ENCODE results near the gene CYP3A5. TPM values are rescaled to one million over a fixed set of nuclear protein-coding genes. Genes with fewer than 3 reads are reported as not detected.
A peak's percentile ranks its signal among the peaks of the same experiment; 100 is the strongest.

CYP3A5 gene
- total RNA-seq, 1 donor from 2014 or later: 3.7 TPM

DNA sequence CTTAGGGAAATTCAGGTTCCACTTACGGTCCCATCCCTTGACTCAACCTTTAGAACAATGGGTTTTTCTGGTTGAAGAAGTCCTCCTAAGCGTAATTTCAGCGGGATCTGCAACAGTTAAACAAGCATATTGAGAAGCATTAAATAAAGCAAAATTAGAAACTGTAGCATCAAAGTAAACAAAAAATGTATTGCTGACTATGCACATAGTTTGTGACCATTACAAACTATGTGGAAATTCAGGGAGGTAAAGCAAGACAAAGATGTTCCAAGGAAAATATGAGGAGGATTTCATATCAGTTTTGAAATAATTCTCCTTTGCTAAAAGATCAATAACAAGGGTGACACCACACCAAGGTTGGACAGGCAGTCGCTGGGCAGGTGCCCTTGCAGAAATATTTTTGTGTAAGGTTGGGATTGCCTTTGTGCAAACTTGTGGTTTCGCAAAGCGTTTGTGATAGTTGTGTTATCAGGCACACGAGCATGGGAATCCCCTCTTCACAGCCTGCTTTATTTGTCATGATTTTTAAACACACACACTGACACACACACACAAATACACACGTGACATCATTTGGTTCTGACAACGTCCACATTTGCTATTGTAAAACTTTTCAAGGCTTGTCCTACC is 5.4 kb upstream of the CYP3A5 start:
- no peak for DNase-seq (ENCODE audit: low read depth)
- FAIRE-seq: no peak
- Histone ChIP-seq H3K36me3 (ENCODE audit: control insufficient read depth, insufficient read depth, low read length) (no peaks in the 10 kb centered on the region), H3K27me3 (ENCODE audit: control insufficient read depth, insufficient read depth, low read length) (no peaks in the 10 kb centered on the region), H3K4me3 (ENCODE audit: low read depth, low read length) (no peak overlapping the region)
- TF ChIP-seq, protein P1, sequence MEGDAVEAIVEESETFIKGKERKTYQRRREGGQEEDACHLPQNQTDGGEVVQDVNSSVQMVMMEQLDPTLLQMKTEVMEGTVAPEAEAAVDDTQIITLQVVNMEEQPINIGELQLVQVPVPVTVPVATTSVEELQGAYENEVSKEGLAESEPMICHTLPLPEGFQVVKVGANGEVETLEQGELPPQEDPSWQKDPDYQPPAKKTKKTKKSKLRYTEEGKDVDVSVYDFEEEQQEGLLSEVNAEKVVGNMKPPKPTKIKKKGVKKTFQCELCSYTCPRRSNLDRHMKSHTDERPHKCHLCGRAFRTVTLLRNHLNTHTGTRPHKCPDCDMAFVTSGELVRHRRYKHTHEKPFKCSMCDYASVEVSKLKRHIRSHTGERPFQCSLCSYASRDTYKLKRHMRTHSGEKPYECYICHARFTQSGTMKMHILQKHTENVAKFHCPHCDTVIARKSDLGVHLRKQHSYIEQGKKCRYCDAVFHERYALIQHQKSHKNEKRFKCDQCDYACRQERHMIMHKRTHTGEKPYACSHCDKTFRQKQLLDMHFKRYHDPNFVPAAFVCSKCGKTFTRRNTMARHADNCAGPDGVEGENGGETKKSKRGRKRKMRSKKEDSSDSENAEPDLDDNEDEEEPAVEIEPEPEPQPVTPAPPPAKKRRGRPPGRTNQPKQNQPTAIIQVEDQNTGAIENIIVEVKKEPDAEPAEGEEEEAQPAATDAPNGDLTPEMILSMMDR (IDR thresholded peaks at IDR 0.05; ENCODE audit: insufficient read depth, low read length, severe bottlenecking): no peak

DNA sequence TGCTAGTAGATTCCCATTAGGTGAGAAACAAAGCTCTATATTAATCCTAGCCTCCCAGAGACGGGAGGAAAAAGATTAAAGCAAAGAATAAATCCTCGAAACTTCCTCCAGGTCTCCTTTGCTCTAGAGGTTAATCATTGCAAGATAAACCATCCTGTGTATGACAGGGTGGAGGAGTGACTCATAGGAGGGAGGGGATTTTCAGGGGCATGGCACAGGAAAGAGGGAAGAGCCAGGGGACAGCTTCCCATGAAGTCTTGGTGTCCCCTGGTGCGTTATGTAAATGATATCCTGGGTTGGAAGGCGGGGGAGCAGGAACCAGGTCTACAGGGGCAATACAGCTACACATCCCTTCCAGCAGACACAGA is 780 bp downstream of the CYP3A5 start:
- Histone ChIP-seq H3K27me3 (ENCODE audit: control insufficient read depth, insufficient read depth, low read length) (no peaks in the 10 kb centered on the region), H3K4me3 (ENCODE audit: low read depth, low read length) (peak overlapping the region; percentile 21), H3K36me3 (ENCODE audit: control insufficient read depth, insufficient read depth, low read length) (no peaks in the 10 kb centered on the region)
- peak; percentile 80 for DNase-seq (ENCODE audit: low read depth)
- FAIRE-seq: no peak
- TF ChIP-seq, protein P1 (IDR thresholded peaks at IDR 0.05; ENCODE audit: insufficient read depth, low read length, severe bottlenecking): no peak

DNA sequence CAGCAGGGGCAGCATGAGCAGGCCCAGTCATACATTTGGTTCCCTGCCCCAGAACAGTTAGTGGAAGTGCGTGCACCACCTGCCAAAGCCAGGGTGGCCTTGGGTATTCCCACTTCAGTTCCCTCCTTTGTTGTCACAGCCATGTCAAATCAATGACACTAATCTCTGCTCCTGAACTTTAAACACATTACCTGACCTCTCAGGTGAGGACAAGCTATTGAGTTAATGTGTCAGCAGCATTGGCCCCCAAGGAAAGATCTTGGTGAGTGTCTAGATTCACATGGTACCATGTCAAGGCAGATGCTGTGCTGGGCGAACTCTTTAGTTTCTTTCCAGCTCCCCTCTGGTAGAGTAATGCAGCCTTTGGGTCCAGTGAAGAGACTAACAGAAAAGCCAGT is 2.1 kb downstream of the CYP3A5 start:
- no peak for FAIRE-seq
- Histone ChIP-seq H3K27me3 (ENCODE audit: control insufficient read depth, insufficient read depth, low read length) (no peaks in the 10 kb centered on the region), H3K4me3 (ENCODE audit: low read depth, low read length) (no peak overlapping the region), H3K36me3 (ENCODE audit: control insufficient read depth, insufficient read depth, low read length) (no peaks in the 10 kb centered on the region)
- TF ChIP-seq, protein P1 (IDR thresholded peaks at IDR 0.05; ENCODE audit: insufficient read depth, low read length, severe bottlenecking): no peak
- DNase-seq (ENCODE audit: low read depth): no peak

DNA sequence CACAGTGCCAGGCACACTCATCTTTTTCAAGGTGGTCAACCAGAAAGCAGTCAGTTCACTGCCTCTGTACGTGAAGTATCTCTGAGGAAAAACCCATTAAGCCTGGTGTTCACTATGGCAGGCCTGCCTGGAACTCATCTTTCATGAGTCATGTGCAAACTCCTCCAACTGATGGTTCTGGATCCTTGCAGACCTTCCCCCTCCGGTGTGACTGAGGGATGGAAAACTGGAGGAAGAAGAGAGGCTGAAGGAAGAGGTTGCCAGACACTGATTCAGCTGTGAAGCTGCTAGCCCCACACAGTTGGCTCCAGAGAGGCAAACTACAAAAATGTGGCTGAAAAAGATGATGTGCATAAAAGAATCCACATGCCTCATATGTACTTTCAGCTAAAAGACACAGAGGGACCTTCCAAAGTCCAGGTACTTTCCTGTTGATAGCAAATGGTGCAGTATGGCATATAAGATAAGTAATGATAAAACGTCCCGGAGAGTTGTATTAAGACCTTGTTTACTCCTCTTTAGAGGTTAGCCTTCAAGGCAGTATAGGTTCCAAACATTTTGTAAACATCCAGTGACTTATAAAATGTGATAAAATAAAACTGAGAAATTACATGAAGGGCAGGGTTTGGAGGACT is 2.7 kb downstream of the CYP3A5 start:
- FAIRE-seq (no peak), DNase-seq (ENCODE audit: low read depth) (no peak)
- no peaks in the 10 kb centered on the region for H3K36me3 ChIP-seq (ENCODE audit: control insufficient read depth, insufficient read depth, low read length)
- H3K27me3 ChIP-seq (ENCODE audit: control insufficient read depth, insufficient read depth, low read length): no peaks in the 10 kb centered on the region
- no peak overlapping the region for H3K4me3 ChIP-seq (ENCODE audit: low read depth, low read length)
- TF ChIP-seq, protein P1 (IDR thresholded peaks at IDR 0.05; ENCODE audit: insufficient read depth, low read length, severe bottlenecking): no peak

DNA sequence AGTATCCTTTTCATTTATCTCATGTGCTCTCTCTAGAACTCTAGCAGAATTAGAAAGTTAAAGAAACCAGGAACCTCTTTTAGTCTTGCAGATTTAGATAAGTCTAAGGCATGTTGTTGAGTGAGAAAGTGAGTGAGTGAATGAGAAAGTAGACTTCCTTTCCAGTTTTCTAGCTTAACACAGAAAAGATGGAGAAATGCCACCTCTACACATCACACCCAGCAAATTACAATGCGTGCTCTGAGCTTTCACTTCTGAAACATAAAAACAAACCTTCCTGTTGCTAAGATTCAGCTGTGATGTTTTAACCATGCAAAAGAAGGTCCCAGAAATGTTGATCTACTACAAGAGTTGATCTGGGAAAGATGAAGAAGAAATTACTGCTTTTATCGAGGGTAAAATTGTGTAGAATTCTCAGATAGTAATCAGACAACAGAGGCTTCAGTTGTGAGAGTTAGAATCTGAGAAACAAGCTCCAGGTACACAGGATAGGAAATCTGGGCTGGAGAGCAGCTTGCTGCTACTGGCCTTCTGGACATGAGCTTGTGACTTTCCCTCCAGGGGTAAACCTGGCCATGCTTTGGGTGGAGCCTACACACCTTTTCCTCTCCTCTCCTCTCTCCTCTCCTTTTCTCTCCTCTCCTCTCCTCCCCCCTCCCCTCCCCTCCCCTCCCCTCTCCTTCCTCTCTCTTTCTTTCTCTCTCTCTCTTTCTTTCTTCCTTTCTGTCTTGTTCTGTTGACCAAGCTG is 4.6 kb downstream of the CYP3A5 start:
- TF ChIP-seq, protein P1 (IDR thresholded peaks at IDR 0.05; ENCODE audit: insufficient read depth, low read length, severe bottlenecking): no peak

More for the DNA sequence above, 4.6 kb downstream of the CYP3A5 start:
- Histone ChIP-seq H3K4me3 (ENCODE audit: low read depth, low read length) (no peak overlapping the region), H3K36me3 (ENCODE audit: control insufficient read depth, insufficient read depth, low read length) (no peaks in the 10 kb centered on the region), H3K27me3 (ENCODE audit: control insufficient read depth, insufficient read depth, low read length) (no peaks in the 10 kb centered on the region)
- DNase-seq (ENCODE audit: low read depth) (no peak), FAIRE-seq (no peak)
